WTC11 (cell line): ENCODE data around the gene USP17L13. TPM values are rescaled to one million over a fixed set of nuclear protein-coding genes. Genes with fewer than 3 reads are reported as not detected.
"Not testable (repeated sequence)": the region's sequence is repeated elsewhere in the genome, so short reads cannot be mapped to it uniquely, and the experiment has no call there.

Source experiments
- ATAC-seq: fragments of 200-7000 bp; cut with Tn5 transposase; 2 replicates; pipeline ENCODE4 v1.10.0; 2021; ENCODE audit warnings: mild to moderate bottlenecking, moderate library complexity
- Bru-seq: library from RNA; stranded (reverse); fragments of 400-500 nt; gene quantifications from one replicate; lab custom pipeline; 2021; lab: Mats Ljungman, UMichigan
- CTCF ChIA-PET: fragments of 300-600 bp; sonication (Branson Sonifier 250); formaldehyde crosslinking; loops from one replicate; lab custom pipeline; 2021; ENCODE audit warnings: antibody characterized with exemption; lab: Charles Lee
- POLR2A ChIA-PET: fragments of 350-600 bp; sonication (Branson Sonifier 250); formaldehyde crosslinking; loops from one replicate; lab custom pipeline; 2021; ENCODE audit warnings: antibody characterized with exemption; lab: Charles Lee
- DNase-seq: peaks from one replicate; pipeline ENCODE4 v3.0.0; 2021; ENCODE audit warnings: low spot score
- H3K27ac Mint-ChIP-seq: 2 replicates; pipeline ENCODE4 v1.8.0; 2021; ENCODE audit warnings: mixed read lengths
- H3K27me3 Mint-ChIP-seq: 2 replicates; pipeline ENCODE4 v1.8.0; 2021; ENCODE audit warnings: low read depth, mild to moderate bottlenecking, moderate library complexity, mixed read lengths
- H3K36me3 Mint-ChIP-seq: 2 replicates; pipeline ENCODE4 v1.8.0; 2021; ENCODE audit warnings: mixed read lengths
- H3K4me1 Mint-ChIP-seq: 2 replicates; pipeline ENCODE4 v1.8.0; 2022; ENCODE audit warnings: mixed read lengths
- H3K4me3 Mint-ChIP-seq: 2 replicates; pipeline ENCODE4 v1.8.0; 2021; ENCODE audit warnings: mild to moderate bottlenecking, moderate library complexity, mixed read lengths
- H3K9me3 Mint-ChIP-seq: 2 replicates; pipeline ENCODE4 v1.8.0; 2021; ENCODE audit warnings: mixed read lengths
- long read RNA-seq, 3 experiments: library from RNA in 1 of 3; library from capped mRNA in 1 of 3; library from polyadenylated mRNA in 1 of 3; unstranded in 2 of 3; stranded (forward) in 1 of 3; transcript quantifications; one replicate each; pipeline ENCODE4 v2.0.0, GENCODE V29; 2021
- total RNA-seq: library from RNA; stranded (reverse); gene quantifications from 3 replicates; pipeline ENCODE4 v1.2.3, GENCODE V29; 2021

Gene USP17L13, protein sequence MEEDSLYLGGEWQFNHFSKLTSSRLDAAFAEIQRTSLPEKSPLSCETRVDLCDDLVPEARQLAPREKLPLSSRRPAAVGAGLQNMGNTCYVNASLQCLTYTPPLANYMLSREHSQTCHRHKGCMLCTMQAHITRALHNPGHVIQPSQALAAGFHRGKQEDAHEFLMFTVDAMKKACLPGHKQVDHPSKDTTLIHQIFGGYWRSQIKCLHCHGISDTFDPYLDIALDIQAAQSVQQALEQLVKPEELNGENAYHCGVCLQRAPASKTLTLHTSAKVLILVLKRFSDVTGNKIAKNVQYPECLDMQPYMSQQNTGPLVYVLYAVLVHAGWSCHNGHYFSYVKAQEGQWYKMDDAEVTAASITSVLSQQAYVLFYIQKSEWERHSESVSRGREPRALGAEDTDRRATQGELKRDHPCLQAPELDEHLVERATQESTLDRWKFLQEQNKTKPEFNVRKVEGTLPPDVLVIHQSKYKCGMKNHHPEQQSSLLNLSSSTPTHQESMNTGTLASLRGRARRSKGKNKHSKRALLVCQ
- total RNA-seq = not detected in 3 replicates
- not detected for Bru-seq, nascent RNA
- long read RNA-seq, experiment 1 = 0 reads
- long read RNA-seq, experiment 2 = 0 reads
- long read RNA-seq, experiment 3 = 0 reads

- POLR2A ChIA-PET, H3K27ac Mint-ChIP-seq, DNase-seq, H3K27me3 Mint-ChIP-seq, H3K36me3 Mint-ChIP-seq, CTCF ChIA-PET, ATAC-seq, H3K4me1 Mint-ChIP-seq, H3K9me3 Mint-ChIP-seq, H3K4me3 Mint-ChIP-seq: not testable (repeated sequence)
Measured at GRCh38 chr4:9224596-9224995, at the start of gene USP17L13. TSS of gene USP17L13 (plus strand) at chr4:9224896. CDS start at chr4:9224896, 0 bp downstream.

GRCh38 chr4:9210357-9210756 lies 14.3 kb upstream of the USP17L13 start, which contains the start of gene USP17L10:
TSS of gene USP17L10 (plus strand) at chr4:9210657. CDS start at chr4:9210657, 0 bp downstream.
- H3K27ac Mint-ChIP-seq, CTCF ChIA-PET, H3K27me3 Mint-ChIP-seq, H3K4me3 Mint-ChIP-seq, ATAC-seq, H3K9me3 Mint-ChIP-seq, H3K36me3 Mint-ChIP-seq, DNase-seq, H3K4me1 Mint-ChIP-seq, POLR2A ChIA-PET: not testable (repeated sequence)

- H3K27ac Mint-ChIP-seq, H3K36me3 Mint-ChIP-seq, ATAC-seq, H3K4me1 Mint-ChIP-seq, H3K9me3 Mint-ChIP-seq, POLR2A ChIA-PET, CTCF ChIA-PET, H3K27me3 Mint-ChIP-seq, DNase-seq, H3K4me3 Mint-ChIP-seq: not testable (repeated sequence)
Measured at GRCh38 chr4:9214701-9215100, 10.0 kb upstream of the USP17L13 start.

DNA sequence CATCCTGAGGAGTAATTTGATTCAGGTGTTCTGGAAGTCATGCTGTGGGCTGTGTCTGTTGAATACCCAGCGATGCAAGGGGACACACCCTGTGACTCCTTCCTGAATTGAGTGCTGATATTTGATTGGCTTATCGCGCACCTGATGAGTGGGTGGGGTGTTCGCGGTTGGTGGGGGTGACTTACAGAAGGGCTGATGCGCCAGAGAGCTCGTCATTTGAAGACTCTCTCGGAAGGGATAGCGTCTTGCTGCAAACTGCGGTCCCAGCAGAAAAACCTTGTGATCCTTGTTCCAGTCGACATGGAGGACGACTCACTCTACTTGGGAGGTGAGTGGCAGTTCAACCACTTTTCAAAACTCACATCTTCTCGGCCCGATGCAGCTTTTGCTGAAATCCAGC lies 9.6 kb upstream of the USP17L13 start, which contains the start of gene USP17L11:
TSS of gene USP17L11 (plus strand) at position 301 of the 400 bp plus-strand sequence. CDS start at position 301, 0 bp downstream.
- DNase-seq, CTCF ChIA-PET, H3K4me1 Mint-ChIP-seq, ATAC-seq, H3K27ac Mint-ChIP-seq, H3K27me3 Mint-ChIP-seq, H3K36me3 Mint-ChIP-seq, H3K9me3 Mint-ChIP-seq, H3K4me3 Mint-ChIP-seq, POLR2A ChIA-PET: not testable (repeated sequence)

DNA sequence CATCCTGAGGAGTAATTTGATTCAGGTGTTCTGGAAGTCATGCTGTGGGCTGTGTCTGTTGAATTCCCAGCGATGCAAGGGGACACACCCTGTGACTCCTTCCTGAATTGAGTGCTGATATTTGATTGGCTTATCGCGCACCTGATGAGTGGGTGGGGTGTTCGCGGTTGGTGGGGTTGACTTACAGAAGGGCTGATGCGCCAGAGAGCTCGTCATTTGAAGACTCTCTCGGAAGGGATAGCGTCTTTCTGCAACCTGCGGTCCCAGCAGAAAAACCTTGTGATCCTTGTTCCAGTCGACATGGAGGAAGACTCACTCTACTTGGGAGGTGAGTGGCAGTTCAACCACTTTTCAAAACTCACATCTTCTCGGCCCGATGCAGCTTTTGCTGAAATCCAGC lies 4.8 kb upstream of the USP17L13 start, which contains the start of gene USP17L12:
TSS of gene USP17L12 (plus strand) at position 301 of the 400 bp plus-strand sequence. CDS start at position 301, 0 bp downstream.
- H3K4me3 Mint-ChIP-seq, CTCF ChIA-PET, H3K36me3 Mint-ChIP-seq, H3K4me1 Mint-ChIP-seq, H3K27me3 Mint-ChIP-seq, POLR2A ChIA-PET, H3K27ac Mint-ChIP-seq, H3K9me3 Mint-ChIP-seq, ATAC-seq, DNase-seq: not testable (repeated sequence)

DNA sequence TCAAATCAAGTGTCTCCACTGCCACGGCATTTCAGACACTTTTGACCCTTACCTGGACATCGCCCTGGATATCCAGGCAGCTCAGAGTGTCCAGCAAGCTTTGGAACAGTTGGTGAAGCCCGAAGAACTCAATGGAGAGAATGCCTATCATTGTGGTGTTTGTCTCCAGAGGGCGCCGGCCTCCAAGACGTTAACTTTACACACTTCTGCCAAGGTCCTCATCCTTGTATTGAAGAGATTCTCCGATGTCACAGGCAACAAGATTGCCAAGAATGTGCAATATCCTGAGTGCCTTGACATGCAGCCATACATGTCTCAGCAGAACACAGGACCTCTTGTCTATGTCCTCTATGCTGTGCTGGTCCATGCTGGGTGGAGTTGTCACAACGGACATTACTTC lies 5.6 kb downstream of the USP17L13 start:
- H3K36me3 Mint-ChIP-seq, DNase-seq, H3K4me1 Mint-ChIP-seq, POLR2A ChIA-PET, H3K27ac Mint-ChIP-seq, CTCF ChIA-PET, ATAC-seq, H3K4me3 Mint-ChIP-seq, H3K27me3 Mint-ChIP-seq, H3K9me3 Mint-ChIP-seq: not testable (repeated sequence)

DNA sequence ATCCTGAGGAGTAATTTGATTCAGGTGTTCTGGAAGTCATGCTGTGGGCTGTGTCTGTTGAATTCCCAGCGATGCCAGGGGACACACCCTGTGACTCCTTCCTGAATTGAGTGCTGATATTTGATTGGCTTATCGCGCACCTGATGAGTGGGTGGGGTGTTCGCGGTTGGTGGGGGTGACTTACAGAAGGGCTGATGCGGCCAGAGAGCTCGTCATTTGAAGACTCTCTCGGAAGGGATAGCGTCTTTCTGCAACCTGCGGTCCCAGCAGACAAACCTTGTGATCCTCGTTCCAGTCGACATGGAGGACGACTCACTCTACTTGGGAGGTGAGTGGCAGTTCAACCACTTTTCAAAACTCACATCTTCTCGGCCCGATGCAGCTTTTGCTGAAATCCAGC lies 9.4 kb downstream of the USP17L13 start, which contains the start of gene USP17L15:
TSS of gene USP17L15 (plus strand) at position 301 of the 400 bp plus-strand sequence. CDS start at position 301, 0 bp downstream.
- H3K27me3 Mint-ChIP-seq, H3K9me3 Mint-ChIP-seq, ATAC-seq, H3K4me1 Mint-ChIP-seq, CTCF ChIA-PET, H3K4me3 Mint-ChIP-seq, H3K27ac Mint-ChIP-seq, POLR2A ChIA-PET, DNase-seq, H3K36me3 Mint-ChIP-seq: not testable (repeated sequence)

DNA sequence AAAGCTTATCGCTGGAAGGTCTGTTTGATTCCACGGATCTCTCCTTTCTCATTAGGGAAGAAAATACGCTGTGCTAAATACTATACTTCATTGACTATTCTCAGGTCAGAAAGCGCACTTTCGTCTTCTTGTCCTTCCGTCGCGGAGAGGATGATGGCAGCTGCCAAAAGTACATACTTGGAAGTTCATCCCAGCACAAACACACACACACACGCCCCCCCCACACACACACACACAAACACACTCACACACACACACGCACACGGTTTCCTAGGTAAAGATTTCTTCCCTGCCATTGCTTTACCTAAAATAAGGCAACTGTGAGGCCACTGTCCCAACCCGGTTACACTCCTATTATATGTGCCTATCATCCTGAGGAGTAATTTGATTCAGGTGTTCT lies 13.8 kb downstream of the USP17L13 start:
- H3K9me3 Mint-ChIP-seq, H3K4me1 Mint-ChIP-seq, CTCF ChIA-PET, DNase-seq, ATAC-seq, H3K4me3 Mint-ChIP-seq, H3K27ac Mint-ChIP-seq, H3K27me3 Mint-ChIP-seq, POLR2A ChIA-PET, H3K36me3 Mint-ChIP-seq: not testable (repeated sequence)

DNA sequence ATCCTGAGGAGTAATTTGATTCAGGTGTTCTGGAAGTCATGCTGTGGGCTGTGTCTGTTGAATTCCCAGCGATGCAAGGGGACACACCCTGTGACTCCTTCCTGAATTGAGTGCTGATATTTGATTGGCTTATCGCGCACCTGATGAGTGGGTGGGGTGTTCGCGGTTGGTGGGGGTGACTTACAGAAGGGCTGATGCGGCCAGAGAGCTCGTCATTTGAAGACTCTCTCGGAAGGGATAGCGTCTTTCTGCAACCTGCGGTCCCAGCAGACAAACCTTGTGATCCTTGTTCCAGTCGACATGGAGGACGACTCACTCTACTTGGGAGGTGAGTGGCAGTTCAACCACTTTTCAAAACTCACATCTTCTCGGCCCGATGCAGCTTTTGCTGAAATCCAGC lies 18.9 kb downstream of the USP17L13 start, which contains the start of gene USP17L17:
TSS of gene USP17L17 (plus strand) at position 301 of the 400 bp plus-strand sequence. CDS start at position 301, 0 bp downstream.
- POLR2A ChIA-PET, H3K9me3 Mint-ChIP-seq, H3K36me3 Mint-ChIP-seq, H3K4me1 Mint-ChIP-seq, DNase-seq, H3K27me3 Mint-ChIP-seq, ATAC-seq, H3K4me3 Mint-ChIP-seq, CTCF ChIA-PET, H3K27ac Mint-ChIP-seq: not testable (repeated sequence)

DNA sequence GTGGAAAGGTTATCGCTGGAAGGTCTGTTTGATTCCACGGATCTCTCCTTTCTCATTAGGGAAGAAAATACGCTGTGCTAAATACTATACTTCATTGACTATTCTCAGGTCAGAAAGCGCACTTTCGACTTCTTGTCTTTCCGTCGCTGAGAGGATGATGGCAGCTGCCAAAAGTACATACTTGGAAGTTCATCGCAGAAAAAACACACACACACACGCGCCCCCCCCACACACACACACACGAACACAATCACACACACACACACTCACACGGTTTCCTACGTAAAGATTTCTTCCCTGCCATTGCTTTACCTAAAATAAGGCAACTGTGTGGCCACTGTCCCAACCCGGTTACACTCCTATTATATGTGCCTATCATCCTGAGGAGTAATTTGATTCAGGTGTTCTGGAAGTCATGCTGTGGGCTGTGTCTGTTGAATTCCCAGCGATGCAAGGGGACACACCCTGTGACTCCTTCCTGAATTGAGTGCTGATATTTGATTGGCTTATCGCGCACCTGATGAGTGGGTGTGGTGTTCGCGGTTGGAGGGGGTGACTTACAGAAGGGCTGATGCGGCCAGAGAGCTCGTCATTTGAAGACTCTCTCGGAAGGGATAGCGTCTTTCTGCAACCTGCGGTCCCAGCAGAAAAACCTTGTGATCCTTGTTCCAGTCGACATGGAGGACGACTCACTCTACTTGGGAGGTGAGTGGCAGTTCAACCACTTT lies 23.4 kb downstream of the USP17L13 start, which contains the start of gene USP17L18:
TSS of gene USP17L18 (plus strand) at position 678 of the 728 bp plus-strand sequence. CDS start at position 678, 0 bp downstream.
- CTCF ChIA-PET, POLR2A ChIA-PET, H3K4me3 Mint-ChIP-seq, H3K9me3 Mint-ChIP-seq, ATAC-seq, H3K27me3 Mint-ChIP-seq, H3K27ac Mint-ChIP-seq, H3K4me1 Mint-ChIP-seq, H3K36me3 Mint-ChIP-seq: not testable (repeated sequence)
- DNase-seq = peak; percentile 5

DNA sequence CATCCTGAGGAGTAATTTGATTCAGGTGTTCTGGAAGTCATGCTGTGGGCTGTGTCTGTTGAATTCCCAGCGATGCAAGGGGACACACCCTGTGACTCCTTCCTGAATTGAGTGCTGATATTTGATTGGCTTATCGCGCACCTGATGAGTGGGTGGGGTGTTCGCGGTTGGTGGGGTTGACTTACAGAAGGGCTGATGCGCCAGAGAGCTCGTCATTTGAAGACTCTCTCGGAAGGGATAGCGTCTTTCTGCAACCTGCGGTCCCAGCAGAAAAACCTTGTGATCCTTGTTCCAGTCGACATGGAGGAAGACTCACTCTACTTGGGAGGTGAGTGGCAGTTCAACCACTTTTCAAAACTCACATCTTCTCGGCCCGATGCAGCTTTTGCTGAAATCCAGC lies 28.4 kb downstream of the USP17L13 start, which contains the start of gene USP17L19:
TSS of gene USP17L19 (plus strand) at position 301 of the 400 bp plus-strand sequence. CDS start at position 301, 0 bp downstream.
- H3K36me3 Mint-ChIP-seq, ATAC-seq, H3K27me3 Mint-ChIP-seq, CTCF ChIA-PET, H3K4me1 Mint-ChIP-seq, POLR2A ChIA-PET, H3K4me3 Mint-ChIP-seq, H3K27ac Mint-ChIP-seq, H3K9me3 Mint-ChIP-seq, DNase-seq: not testable (repeated sequence)
